K562 (cell line): Measurements from ENCODE around the gene ADGRA1. TPM values are rescaled to one million over a fixed set of nuclear protein-coding genes. Genes with fewer than 3 reads are reported as not detected.

Source experiments
- ATAC-seq: fragments of 200-7000 bp; cut with Tn5 transposase; 3 replicates; pipeline ENCODE4 v1.9.1; 2020; ENCODE audit warnings: moderate library complexity
- BruUV-seq: library from RNA; stranded (reverse); fragments of 400-500 nt; replicated peaks from 2 replicates; lab custom pipeline; 2021; lab: Mats Ljungman, UMichigan
- CTCF ChIA-PET: fragments of 300-600 bp; formaldehyde crosslinking; extraction: SDS; loops from one replicate; lab custom pipeline; 2021; ENCODE audit warnings: low intra/inter-chr PET ratio; lab: Yijun Ruan, JAX
- POLR2A ChIA-PET: fragments of 300-600, 350-650 bp; sonication (Branson Sonifier 250); formaldehyde crosslinking; extraction: SDS; loops from one replicate; lab custom pipeline; 2021; ENCODE audit warnings: antibody characterized with exemption, inconsistent platforms; lab: Yijun Ruan, JAX
- DNase-seq, 4 experiments: peaks; one replicate each; pipeline versions ENCODE4 v3.0.0 to v3.0.0-alpha.2; 2011 to 2018; ENCODE audit warnings: low spot score in 3 of 4, mixed read lengths in 3 of 4; ENCODE audit errors: extremely low read depth in 1 of 4
- FAIRE-seq: peaks from 2 replicates; lab custom pipeline; 2011; peaks lifted over from hg19 to GRCh38; lab: Jason Lieb, UNC
- H2AFZ ChIP-seq: 2 replicates; pipeline ENCODE4 v1.6.0; 2011; ENCODE audit warnings: low read depth, low read length, control low read depth, inconsistent platforms
- H3K27ac ChIP-seq: fragments of 200-600 bp; 3 replicates; pipeline ENCODE4 v1.8.0; 2011; ENCODE audit warnings: low read depth, mild to moderate bottlenecking, control low read depth, inconsistent platforms, low read length, moderate library complexity, mixed read lengths; ENCODE audit errors: extremely low read depth
- H3K27me3 ChIP-seq, 2 experiments: fragments of 300-600 bp in 1 of 2; 2 replicates in 1 of 2; 3 replicates in 1 of 2; pipeline versions ENCODE4 v1.6.0 to v1.8.0; 2011; ENCODE audit warnings: inconsistent platforms in 2 of 2, low read length in 2 of 2, mild to moderate bottlenecking in 1 of 2, mixed read lengths in 1 of 2, moderate library complexity in 1 of 2; ENCODE audit not compliant: control insufficient read depth in 2 of 2, insufficient read depth in 2 of 2
- H3K36me3 ChIP-seq: fragments of 300-600 bp; 3 replicates; pipeline ENCODE4 v1.8.0; 2011; ENCODE audit warnings: mild to moderate bottlenecking, low read length, inconsistent platforms; ENCODE audit not compliant: control insufficient read depth, insufficient read depth
- H3K4me1 ChIP-seq, 2 experiments: fragments of 200-600 bp in 1 of 2; replicated peaks in 1 of 2; 2 replicates in 1 of 2; 3 replicates in 1 of 2; pipeline versions ENCODE4 v1.5.1 to v1.8.0; 2011; ENCODE audit warnings: inconsistent platforms in 2 of 2, low read length in 2 of 2, mild to moderate bottlenecking in 1 of 2, mixed read lengths in 1 of 2, moderate library complexity in 1 of 2; ENCODE audit not compliant: control insufficient read depth in 2 of 2, insufficient read depth in 2 of 2
- H3K4me2 ChIP-seq: 2 replicates; pipeline ENCODE4 v1.6.1; 2011; ENCODE audit warnings: low read length, control low read depth, inconsistent platforms, mixed read lengths; ENCODE audit not compliant: insufficient read depth
- H3K4me3 ChIP-seq: fragments of 200-600 bp; sonication (generic), shearing (Covaris generic); 2 replicates; pipeline ENCODE4 v1.5.1; 2016; ENCODE audit warnings: control low read depth, inconsistent platforms
- H3K79me2 ChIP-seq: fragments of 200-600 bp; 3 replicates; pipeline ENCODE4 v1.8.0; 2011; ENCODE audit warnings: low read length, inconsistent platforms; ENCODE audit not compliant: control insufficient read depth, insufficient read depth
- H3K9ac ChIP-seq, 2 experiments: 2 replicates each; pipeline versions ENCODE4 v1.6.0 to v1.6.1; 2011; ENCODE audit warnings: low read depth in 2 of 2, low read length in 2 of 2, control low read depth in 1 of 2, inconsistent platforms in 1 of 2, mild to moderate bottlenecking in 1 of 2, mixed read lengths in 1 of 2; ENCODE audit not compliant: insufficient read depth in 1 of 2
- H3K9me1 ChIP-seq: one replicate; pipeline ENCODE4 v1.6.0; 2011; ENCODE audit warnings: inconsistent platforms, mild to moderate bottlenecking, low read length, moderate library complexity; ENCODE audit not compliant: control insufficient read depth, insufficient read depth
- H3K9me3 ChIP-seq: replicated peaks from 2 replicates; pipeline ENCODE4 v1.5.1; 2011; ENCODE audit warnings: low read depth, low read length, inconsistent platforms; ENCODE audit not compliant: control insufficient read depth, insufficient read depth
- H4K20me1 ChIP-seq: replicated peaks from 2 replicates; pipeline ENCODE4 v1.6.1; 2011; ENCODE audit warnings: low read length, inconsistent platforms, mixed read lengths; ENCODE audit not compliant: control insufficient read depth, insufficient read depth
- CBX8 ChIP-seq: fragments of 200-600 bp; sonication (generic); IDR thresholded peaks from 2 replicates; pipeline ENCODE4 v1.6.1; 2012; ENCODE audit warnings: borderline replicate concordance, mixed run types, low read depth, mild to moderate bottlenecking, moderate library complexity, mixed read lengths, low read length, control low read depth, inconsistent platforms; ENCODE audit not compliant: poor library complexity, severe bottlenecking; ENCODE audit errors: extremely low read depth
- DPF2 ChIP-seq: fragments of 450-650 bp; IDR thresholded peaks from 2 replicates; pipeline ENCODE4 v1.6.1; 2016
- FOSL1 ChIP-seq: fragments of 200-800 bp; sonication (Bioruptor generic); conservative IDR thresholded peaks from 2 replicates; pipeline ENCODE4 v1.6.1; 2016; ENCODE audit warnings: missing genetic modification characterization, missing compliant biosample characterization
- FOXK1 ChIP-seq: sonication (generic); formaldehyde crosslinking; IDR thresholded peaks from 2 replicates; pipeline ENCODE4 v1.8.0; 2022; ENCODE audit warnings: missing genetic modification reagents, mild to moderate bottlenecking, borderline replicate concordance
- FOXP4 ChIP-seq: sonication (generic); formaldehyde crosslinking; IDR thresholded peaks from 2 replicates; pipeline ENCODE4 v1.8.0; 2022; ENCODE audit warnings: mild to moderate bottlenecking, missing genetic modification reagents, borderline replicate concordance
- GATA2 ChIP-seq: sonication (generic); formaldehyde crosslinking; IDR thresholded peaks from 2 replicates; pipeline ENCODE4 v1.4.0; 2020; ENCODE audit warnings: mild to moderate bottlenecking, missing genetic modification reagents
- GTF2B ChIP-seq: IDR thresholded peaks from 2 replicates; pipeline ENCODE4 v1.6.1; 2011; ENCODE audit not compliant: insufficient read length; ENCODE audit errors: extremely low read depth
- GTF2E2 ChIP-seq: fragments of 200-800 bp; sonication (Bioruptor generic); IDR thresholded peaks from 2 replicates; pipeline ENCODE4 v1.6.1; 2016; ENCODE audit warnings: missing genetic modification characterization, missing compliant biosample characterization
- IRF2 ChIP-seq: sonication (generic); formaldehyde crosslinking; IDR thresholded peaks from 2 replicates; pipeline ENCODE4 v1.8.1; 2022; ENCODE audit warnings: mild to moderate bottlenecking, missing genetic modification reagents
- POLR2H ChIP-seq: IDR thresholded peaks from 2 replicates; pipeline ENCODE4 v1.6.1; 2016; ENCODE audit warnings: missing genetic modification characterization, low read depth, mild to moderate bottlenecking, control low read depth, missing compliant biosample characterization, moderate library complexity
- TGIF2 ChIP-seq: sonication (generic); formaldehyde crosslinking; IDR thresholded peaks from 2 replicates; pipeline ENCODE4 v1.8.1; 2022; ENCODE audit warnings: mild to moderate bottlenecking, missing genetic modification reagents, moderate library complexity
- ZNF212 ChIP-seq: fragments of 450-650 bp; formaldehyde crosslinking; IDR thresholded peaks from 2 replicates; pipeline ENCODE4 v1.4.0; 2020; ENCODE audit warnings: mild to moderate bottlenecking
- ZNF282 ChIP-seq: sonication (generic); formaldehyde crosslinking; IDR thresholded peaks from 2 replicates; pipeline ENCODE4 v1.8.1; 2023; ENCODE audit warnings: missing genetic modification reagents
- ZNF316 ChIP-seq: fragments of 450-650 bp; IDR thresholded peaks from 2 replicates; pipeline ENCODE4 v1.6.1; 2016
- ZNF592 ChIP-seq: fragments of 450-650 bp; IDR thresholded peaks from 2 replicates; pipeline ENCODE4 v1.6.1; 2017; ENCODE audit warnings: antibody characterized with exemption, mild to moderate bottlenecking
- WGBS: fragments of 100-300 bp; shearing (Covaris generic); methylation state at CpG from one replicate; pipeline ENCODE4 v1.1.6; 2016; ENCODE audit warnings: low coverage, mixed read lengths; ENCODE audit not compliant: insufficient coverage; ENCODE audit errors: missing lambda C conversion rate; 5-methylcytosine and 5-hydroxymethylcytosine counted together
- in situ Hi-C: fragments of 300-500 bp; cut with MboI; formaldehyde crosslinking; loops from 4 replicates; pipeline ENCODE4 v1.15.0; 2018; ENCODE audit warnings: inconsistent platforms, mixed read lengths
- intact Hi-C: fragments of 100-400 bp; cut with micrococcal nuclease; formaldehyde crosslinking; loops from 2 replicates; pipeline ENCODE4 v1.14.2; 2022
- polyA plus RNA-seq, 8 experiments: library from polyadenylated mRNA; depleted of rRNA in 4 of 8; stranded (reverse) in 5 of 8; unstranded in 3 of 8; fragments of >200 nt; fragmentation: Nextera tagmentation in 2 of 8; fragmentation: Illumina TruSeq in 1 of 8; extraction: Ambion mirVana in 2 of 8; extraction: Trizol in 1 of 8; gene quantifications; 2 replicates each; pipeline versions ENCODE4 v1.2.1 to v1.2.3, GENCODE V29; 2011 to 2014; ENCODE audit warnings: inconsistent platforms in 1 of 8, missing spikeins in 1 of 8
- total RNA-seq, 7 experiments: library from RNA; depleted of rRNA in 6 of 7; stranded (reverse); fragments of >200 nt in 6 of 7; fragmentation: Illumina TruSeq in 2 of 7; extraction: Trizol in 2 of 7; gene quantifications; 2 replicates each; pipeline versions ENCODE4 v1.2.1 to v1.2.3, GENCODE V29; 2011 to 2021; ENCODE audit warnings: low replicate concordance in 1 of 7

Gene ADGRA1
- total and polyA plus RNA-seq, 9 of the 15 experiments (the other 6 are each of a cell fraction or from before 2014, with no cell fraction given): not detected

- ChIA-PET POLR2A (no interaction called here), CTCF (no interaction called here)
- no peak overlapping the region for H3K4me3 ChIP-seq
- H3K4me1 ChIP-seq: peaks cover 0 to 18% of the 10 kb centered on the region in 2 experiments; a peak in 2 of 5 replicates
- intact Hi-C loops: no loop called here
- H3K9ac ChIP-seq: no peak overlapping the region
- no peaks in the 10 kb centered on the region; the same call in 1 of the 2 replicates for H4K20me1 ChIP-seq
- H2AFZ ChIP-seq: no peak overlapping the region
- H3K27ac ChIP-seq: no peak overlapping the region
- no peaks in the 10 kb centered on the region for H3K79me2 ChIP-seq
- no peak for ATAC-seq
- BruUV-seq: no TSS peak
- TF ChIP-seq ZNF316: no peak
- no peak for TF ChIP-seq GATA2
- TF ChIP-seq CBX8: no peak
- no peak for TF ChIP-seq TGIF2 (CRISPR knock-in tag)
- TF ChIP-seq FOXP4 (CRISPR knock-in tag): no peak
- no peak for TF ChIP-seq GTF2B
- TF ChIP-seq ZNF592: no peak
- TF ChIP-seq IRF2 (CRISPR knock-in tag): no peak
- no peak for TF ChIP-seq GTF2E2 (tag)
- TF ChIP-seq DPF2: no peak
- no peak for TF ChIP-seq FOSL1
- no peak for TF ChIP-seq ZNF282 (CRISPR knock-in tag)
- TF ChIP-seq FOXK1 (CRISPR knock-in tag): no peak
- TF ChIP-seq ZNF212 (CRISPR knock-in tag): no peak
- no peak for TF ChIP-seq POLR2H (tag)
- H3K9me3 ChIP-seq: no peaks in the 10 kb centered on the region; the same call in 1 of the 2 replicates
- no peaks in the 10 kb centered on the region for H3K9me1 ChIP-seq
- no peak for FAIRE-seq
- H3K27me3 ChIP-seq: peaks cover 8 to 24% of the 10 kb centered on the region in 2 experiments; a peak in 3 of 5 replicates
- no peak for DNase-seq
- H3K4me2 ChIP-seq: no peak overlapping the region
- in situ Hi-C loops: no loop called here
- no peaks in the 10 kb centered on the region for H3K36me3 ChIP-seq
- 0% methylated on average over 4 of the region's 4 CpGs for WGBS
These were observed 66.7 kb downstream of the ADGRA1 start for GRCh38 chr10:133154411-133154810.
